Astrocyte (in vitro differentiated cells and primary cell): ENCODE measurements around the gene CDH23. TPM values are rescaled to one million over a fixed set of nuclear protein-coding genes. Genes with fewer than 3 reads are reported as not detected.

Experiments used
- DNase-seq: peaks from one replicate; pipeline ENCODE4 v3.0.0-alpha.2; 2010; ENCODE audit warnings: low read depth
- FAIRE-seq: peaks from 2 replicates; lab custom pipeline; 2011; peaks lifted over from hg19 to GRCh38; lab: Jason Lieb, UNC
- H2AFZ ChIP-seq: 2 replicates; pipeline ENCODE4 v1.6.0; 2012; ENCODE audit warnings: low read depth, low read length, inconsistent platforms
- H3K27ac ChIP-seq: 2 replicates; pipeline ENCODE4 v1.5.1; 2011; ENCODE audit warnings: low read depth, low read length, inconsistent platforms
- H3K27me3 ChIP-seq: 2 replicates; pipeline ENCODE4 v1.6.0; 2011; ENCODE audit warnings: low read length, inconsistent platforms; ENCODE audit not compliant: insufficient read depth
- H3K36me3 ChIP-seq: 2 replicates; pipeline ENCODE4 v1.5.1; 2011; ENCODE audit warnings: low read length, inconsistent platforms; ENCODE audit not compliant: insufficient read depth
- H3K4me1 ChIP-seq: 2 replicates; pipeline ENCODE4 v1.5.1; 2011; ENCODE audit warnings: low read length, inconsistent platforms; ENCODE audit not compliant: insufficient read depth
- H3K4me2 ChIP-seq: 2 replicates; pipeline ENCODE4 v1.6.0; 2012; ENCODE audit warnings: low read length, inconsistent platforms
- H3K4me3 ChIP-seq: 2 replicates; pipeline ENCODE4 v1.5.1; 2011; ENCODE audit warnings: low read depth, mild to moderate bottlenecking, low read length, inconsistent platforms; ENCODE audit not compliant: insufficient read depth
- H3K79me2 ChIP-seq: 2 replicates; pipeline ENCODE4 v1.6.0; 2012; ENCODE audit warnings: mild to moderate bottlenecking, low read length, inconsistent platforms; ENCODE audit not compliant: insufficient read depth
- H3K9ac ChIP-seq: 2 replicates; pipeline ENCODE4 v1.6.0; 2012; ENCODE audit warnings: mild to moderate bottlenecking, low read length, inconsistent platforms
- H3K9me3 ChIP-seq: 2 replicates; pipeline ENCODE4 v1.5.1; 2012; ENCODE audit warnings: low read depth, mild to moderate bottlenecking, low read length, inconsistent platforms; ENCODE audit not compliant: insufficient read depth
- H4K20me1 ChIP-seq: 2 replicates; pipeline ENCODE4 v1.6.0; 2012; ENCODE audit warnings: low read length, inconsistent platforms; ENCODE audit not compliant: insufficient read depth
- H3K27ac Mint-ChIP-seq: one replicate; pipeline ENCODE4 v1.8.0; 2021; ENCODE audit warnings: mild to moderate bottlenecking, mixed read lengths; ENCODE audit not compliant: unreplicated experiment
- H3K27me3 Mint-ChIP-seq: one replicate; pipeline ENCODE4 v1.8.0; 2021; ENCODE audit warnings: low read depth, mixed read lengths; ENCODE audit not compliant: unreplicated experiment
- H3K36me3 Mint-ChIP-seq: one replicate; pipeline ENCODE4 v1.8.0; 2021; ENCODE audit warnings: low read depth, mixed read lengths; ENCODE audit not compliant: unreplicated experiment
- H3K4me1 Mint-ChIP-seq: one replicate; pipeline ENCODE4 v1.8.0; 2021; ENCODE audit warnings: low read depth, mixed read lengths; ENCODE audit not compliant: unreplicated experiment
- H3K4me3 Mint-ChIP-seq: one replicate; pipeline ENCODE4 v1.8.0; 2021; ENCODE audit warnings: mild to moderate bottlenecking, moderate library complexity, mixed read lengths; ENCODE audit not compliant: unreplicated experiment
- H3K9me3 Mint-ChIP-seq: one replicate; pipeline ENCODE4 v1.8.0; 2021; ENCODE audit warnings: mild to moderate bottlenecking, mixed read lengths; ENCODE audit not compliant: unreplicated experiment
- EZH2 ChIP-seq: IDR thresholded peaks from 2 replicates; pipeline ENCODE4 v1.6.1; 2012; ENCODE audit warnings: mild to moderate bottlenecking, low read length, inconsistent platforms; ENCODE audit not compliant: insufficient read depth
- total RNA-seq: library from RNA; stranded (reverse); gene quantifications from 2 replicates; pipeline ENCODE4 v1.2.1, GENCODE V29; 2021
- TF ChIP-seq, protein P1 (sequence below): IDR thresholded peaks from 2 replicates; pipeline ENCODE4 v1.5.1; 2011; ENCODE audit warnings: low read depth, mild to moderate bottlenecking, inconsistent platforms, low read length, moderate library complexity; ENCODE audit not compliant: insufficient read depth

Gene CDH23
- total RNA-seq, 1 donor from 2014 or later = not detected

DNA sequence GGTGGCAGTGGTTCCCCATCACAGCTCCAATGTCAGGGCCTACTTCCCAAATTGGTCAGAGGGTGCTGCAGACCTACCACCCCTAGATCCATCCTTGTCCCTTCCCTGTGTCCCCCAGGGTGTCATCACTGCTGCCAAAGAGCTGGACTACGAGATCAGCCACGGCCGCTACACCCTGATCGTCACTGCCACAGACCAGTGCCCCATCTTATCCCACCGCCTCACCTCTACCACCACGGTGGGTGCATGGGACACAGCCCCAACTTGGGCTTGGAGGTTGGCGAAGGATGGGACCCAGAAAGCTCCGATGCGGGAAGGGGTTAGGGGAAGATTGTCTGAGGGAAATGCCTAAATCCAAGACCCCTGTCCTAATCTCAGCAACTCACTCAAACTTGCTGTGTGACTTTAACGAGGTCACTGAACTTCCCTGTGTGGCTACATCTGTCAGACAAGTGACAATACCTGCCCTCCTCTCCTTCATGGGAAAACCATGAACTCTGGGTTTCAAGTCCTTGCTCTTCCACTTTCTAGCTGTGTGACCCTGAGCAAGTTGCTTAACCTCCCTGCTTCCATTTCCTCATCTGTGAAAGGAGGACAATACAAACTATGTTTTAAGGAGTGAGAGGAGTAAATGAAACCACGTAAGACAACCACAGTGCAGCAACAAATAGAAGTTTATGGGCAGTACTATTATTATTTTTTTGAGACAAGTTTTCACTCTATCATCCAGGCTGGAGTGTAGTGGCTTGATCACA, 381.5 kb downstream of the CDH23 start:
- no peak for FAIRE-seq
- Histone ChIP-seq H3K79me2 (no peaks in the 10 kb centered on the region), H3K9ac (no peak overlapping the region), H3K27me3 (peaks cover 2% of the 10 kb centered on the region), H3K9me3 (no peaks in the 10 kb centered on the region), H2AFZ (no peak overlapping the region), H3K36me3 (no peaks in the 10 kb centered on the region), H3K27ac (no peak overlapping the region), H4K20me1 (no peaks in the 10 kb centered on the region), H3K4me3 (no peak overlapping the region), H3K4me2 (no peak overlapping the region), H3K4me1 (peaks cover 10% of the 10 kb centered on the region)
- Mint-ChIP-seq H3K4me3 (no peak overlapping the region), H3K27ac (no peak overlapping the region), H3K9me3 (peaks cover 3% of the 10 kb centered on the region), H3K4me1 (peaks cover 8% of the 10 kb centered on the region), H3K36me3 (peaks cover 1% of the 10 kb centered on the region), H3K27me3 (peaks cover 70% of the 10 kb centered on the region)
- no peak for DNase-seq
- TF ChIP-seq, protein P1, sequence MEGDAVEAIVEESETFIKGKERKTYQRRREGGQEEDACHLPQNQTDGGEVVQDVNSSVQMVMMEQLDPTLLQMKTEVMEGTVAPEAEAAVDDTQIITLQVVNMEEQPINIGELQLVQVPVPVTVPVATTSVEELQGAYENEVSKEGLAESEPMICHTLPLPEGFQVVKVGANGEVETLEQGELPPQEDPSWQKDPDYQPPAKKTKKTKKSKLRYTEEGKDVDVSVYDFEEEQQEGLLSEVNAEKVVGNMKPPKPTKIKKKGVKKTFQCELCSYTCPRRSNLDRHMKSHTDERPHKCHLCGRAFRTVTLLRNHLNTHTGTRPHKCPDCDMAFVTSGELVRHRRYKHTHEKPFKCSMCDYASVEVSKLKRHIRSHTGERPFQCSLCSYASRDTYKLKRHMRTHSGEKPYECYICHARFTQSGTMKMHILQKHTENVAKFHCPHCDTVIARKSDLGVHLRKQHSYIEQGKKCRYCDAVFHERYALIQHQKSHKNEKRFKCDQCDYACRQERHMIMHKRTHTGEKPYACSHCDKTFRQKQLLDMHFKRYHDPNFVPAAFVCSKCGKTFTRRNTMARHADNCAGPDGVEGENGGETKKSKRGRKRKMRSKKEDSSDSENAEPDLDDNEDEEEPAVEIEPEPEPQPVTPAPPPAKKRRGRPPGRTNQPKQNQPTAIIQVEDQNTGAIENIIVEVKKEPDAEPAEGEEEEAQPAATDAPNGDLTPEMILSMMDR = no peak
- TF ChIP-seq EZH2 = no peak

DNA sequence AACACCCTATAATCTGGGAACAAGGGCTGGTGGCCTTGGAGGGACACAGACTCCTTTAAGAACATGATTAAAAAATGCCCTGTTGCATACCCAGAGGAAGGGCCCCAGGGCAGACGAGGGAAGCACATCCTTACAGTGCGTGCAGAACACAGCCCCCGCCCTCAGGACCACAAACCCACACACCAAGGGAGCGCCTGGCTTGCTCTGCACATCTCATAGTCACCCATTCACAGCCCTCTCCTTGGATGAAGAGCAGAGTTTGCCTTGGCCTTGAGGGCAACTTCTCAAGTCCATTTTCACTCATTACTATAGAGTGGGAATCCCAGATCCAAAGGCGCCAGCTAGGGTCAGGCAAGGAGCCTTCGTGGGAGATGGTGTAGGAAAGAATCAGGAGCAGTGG, 382.9 kb downstream of the CDH23 start:
- no peaks in the 10 kb centered on the region for H3K36me3 ChIP-seq
- H3K4me3 ChIP-seq = no peak overlapping the region
- no peak overlapping the region for H3K4me2 ChIP-seq
- H3K27ac ChIP-seq = no peak overlapping the region
- Mint-ChIP-seq H3K4me1 (peaks cover 5% of the 10 kb centered on the region), H3K27ac (no peak overlapping the region), H3K27me3 (peaks cover 71% of the 10 kb centered on the region), H3K4me3 (no peak overlapping the region), H3K36me3 (peaks cover 1% of the 10 kb centered on the region), H3K9me3 (peaks cover 3% of the 10 kb centered on the region)
- no peaks in the 10 kb centered on the region for H3K9me3 ChIP-seq
- peaks cover 3% of the 10 kb centered on the region for H3K4me1 ChIP-seq
- FAIRE-seq = no peak
- H3K9ac ChIP-seq = no peak overlapping the region
- DNase-seq = no peak
- TF ChIP-seq EZH2 = no peak
- TF ChIP-seq, protein P1 = no peak
- H3K27me3 ChIP-seq = peaks cover 4% of the 10 kb centered on the region
- H4K20me1 ChIP-seq = no peaks in the 10 kb centered on the region
- no peak overlapping the region for H2AFZ ChIP-seq
- no peaks in the 10 kb centered on the region for H3K79me2 ChIP-seq

DNA sequence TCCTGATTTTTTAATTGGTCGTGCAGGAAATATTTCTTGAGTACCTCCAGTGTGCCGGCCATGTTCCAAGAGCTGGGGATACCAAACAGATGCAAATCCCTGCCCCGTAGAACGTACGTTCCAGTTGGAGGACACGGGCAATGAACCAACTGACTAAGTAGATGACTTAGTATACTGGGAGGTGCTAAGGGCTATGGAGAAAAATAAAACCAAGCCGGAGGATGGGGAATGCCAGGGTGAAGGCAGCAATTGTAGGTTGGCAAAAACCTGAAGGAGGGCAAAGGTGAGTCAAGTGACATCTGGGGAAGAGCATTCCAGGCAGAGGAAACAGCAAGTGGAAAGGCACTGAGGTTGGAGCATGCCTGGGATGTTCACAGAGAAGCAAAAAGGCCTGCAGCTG, 383.4 kb downstream of the CDH23 start:
- Histone ChIP-seq H3K4me1 (peaks cover 3% of the 10 kb centered on the region), H4K20me1 (no peaks in the 10 kb centered on the region), H3K4me2 (no peak overlapping the region), H3K27ac (no peak overlapping the region), H3K27me3 (peaks cover 4% of the 10 kb centered on the region), H3K9me3 (no peaks in the 10 kb centered on the region), H2AFZ (no peak overlapping the region), H3K36me3 (no peaks in the 10 kb centered on the region), H3K9ac (no peak overlapping the region), H3K4me3 (no peak overlapping the region), H3K79me2 (no peaks in the 10 kb centered on the region)
- no peak for TF ChIP-seq EZH2
- TF ChIP-seq, protein P1 = no peak
- peaks cover 75% of the 10 kb centered on the region for H3K27me3 Mint-ChIP-seq
- peaks cover 1% of the 10 kb centered on the region for H3K36me3 Mint-ChIP-seq
- peaks cover 5% of the 10 kb centered on the region for H3K4me1 Mint-ChIP-seq
- FAIRE-seq (no peak), DNase-seq (no peak)
- H3K27ac Mint-ChIP-seq = no peak overlapping the region
- H3K4me3 Mint-ChIP-seq = no peak overlapping the region
- H3K9me3 Mint-ChIP-seq = peaks cover 3% of the 10 kb centered on the region
